K562 (cell line): ENCODE data around the gene EMILIN1. TPM values are rescaled to one million over a fixed set of nuclear protein-coding genes. Genes with fewer than 3 reads are reported as not detected.

Source experiments
- C11orf30 ChIP-seq: fragments of 450-650 bp; IDR thresholded peaks from 2 replicates; pipeline ENCODE4 v1.6.1; 2016; ENCODE audit warnings: low read depth, mild to moderate bottlenecking
- CHD2 ChIP-seq: IDR thresholded peaks from 2 replicates; pipeline ENCODE4 v1.6.1; 2011; ENCODE audit warnings: low read depth, low read length
- DEAF1 ChIP-seq: fragments of 450-650 bp; formaldehyde crosslinking; IDR thresholded peaks from 2 replicates; pipeline ENCODE4 v1.4.0; 2020; ENCODE audit warnings: mild to moderate bottlenecking, moderate library complexity
- FIP1L1 ChIP-seq: fragments of 200-400 bp; formaldehyde crosslinking; IDR thresholded peaks from 2 replicates; pipeline ENCODE4 v1.6.1; 2018; ENCODE audit warnings: mild to moderate bottlenecking, low read depth, low read length; ENCODE audit not compliant: poor library complexity, severe bottlenecking
- KDM4B ChIP-seq, 2 experiments: fragments of 450-650 bp in 1 of 2; sonication (generic) in 1 of 2; IDR thresholded peaks; 2 replicates each; pipeline ENCODE4 v1.6.1; 2016 to 2017; ENCODE audit warnings: borderline replicate concordance in 2 of 2, antibody characterized with exemption in 1 of 2, low read depth in 1 of 2, mild to moderate bottlenecking in 1 of 2
- KLF6 ChIP-seq: fragments of 250-450 bp; sonication (Bioruptor Pico); IDR thresholded peaks from 2 replicates; pipeline ENCODE4 v1.4.0; 2020; ENCODE audit warnings: mild to moderate bottlenecking, moderate library complexity, borderline replicate concordance
- MAFG ChIP-seq: fragments of 450-650 bp; conservative IDR thresholded peaks from 2 replicates; pipeline ENCODE4 v1.6.1; 2016; ENCODE audit warnings: missing genetic modification characterization, missing compliant biosample characterization
- MAX ChIP-seq: sonication (generic); formaldehyde crosslinking; IDR thresholded peaks from 2 replicates; pipeline ENCODE4 v1.9.0; 2022; ENCODE audit warnings: mild to moderate bottlenecking, missing genetic modification reagents
- MBD1 ChIP-seq: fragments of 250-450 bp; sonication (Bioruptor Pico); IDR thresholded peaks from 2 replicates; pipeline ENCODE4 v1.8.0; 2022; ENCODE audit warnings: inconsistent platforms
- MTA3 ChIP-seq: fragments of 450-650 bp; formaldehyde crosslinking; IDR thresholded peaks from 2 replicates; pipeline ENCODE4 v1.6.1; 2017; ENCODE audit warnings: mild to moderate bottlenecking, borderline replicate concordance
- NR4A1 ChIP-seq, 2 experiments: fragments of 250-450 bp in 1 of 2; fragments of 450-650 bp in 1 of 2; sonication (Bioruptor Pico) in 1 of 2; IDR thresholded peaks; 2 replicates each; pipeline versions ENCODE4 v1.4.0 to v1.6.1; 2016 to 2020; ENCODE audit warnings: mild to moderate bottlenecking in 2 of 2, missing compliant biosample characterization in 1 of 2, missing genetic modification characterization in 1 of 2, moderate library complexity in 1 of 2
- PCBP1 ChIP-seq: fragments of 200-400 bp; formaldehyde crosslinking; IDR thresholded peaks from 2 replicates; pipeline ENCODE4 v1.6.1; 2018; ENCODE audit warnings: mild to moderate bottlenecking, low read depth, low read length; ENCODE audit not compliant: poor library complexity, severe bottlenecking
- PTTG1 ChIP-seq: fragments of 450-650 bp; IDR thresholded peaks from 2 replicates; pipeline ENCODE4 v1.6.1; 2016; ENCODE audit warnings: low read depth, mild to moderate bottlenecking, missing genetic modification characterization, missing compliant biosample characterization
- SMC3 ChIP-seq: conservative IDR thresholded peaks from 2 replicates; pipeline ENCODE4 v1.6.1; 2011; ENCODE audit warnings: low read depth, low read length, improper control_type of control experiment; ENCODE audit not compliant: insufficient read depth
- TEAD1 ChIP-seq, 2 experiments: fragments of 450-650 bp in 1 of 2; sonication (generic) in 1 of 2; formaldehyde crosslinking; IDR thresholded peaks; 2 replicates each; pipeline versions ENCODE4 v1.4.0 to v1.8.0; 2020 to 2022; ENCODE audit warnings: mild to moderate bottlenecking in 2 of 2, missing genetic modification reagents in 1 of 2
- ZNF12 ChIP-seq: sonication (generic); formaldehyde crosslinking; IDR thresholded peaks from 2 replicates; pipeline ENCODE4 v1.4.0; 2020; ENCODE audit warnings: mild to moderate bottlenecking, missing genetic modification reagents
- ZNF740 ChIP-seq, 3 experiments: fragments of 200-800 bp in 1 of 3; sonication (Bioruptor generic) in 1 of 3; sonication (generic) in 1 of 3; formaldehyde crosslinking in 1 of 3; IDR thresholded peaks; 2 replicates each; pipeline versions ENCODE4 v1.6.1 to v1.8.0; 2016 to 2022; ENCODE audit warnings: mild to moderate bottlenecking in 2 of 3, missing compliant biosample characterization in 2 of 3, missing genetic modification characterization in 2 of 3, missing genetic modification reagents in 1 of 3
- ZSCAN29 ChIP-seq: fragments of 450-650 bp; IDR thresholded peaks from 2 replicates; pipeline ENCODE4 v1.6.1; 2017
- polyA plus RNA-seq, 8 experiments: library from polyadenylated mRNA; depleted of rRNA in 4 of 8; stranded (reverse) in 5 of 8; unstranded in 3 of 8; fragments of >200 nt; fragmentation: Nextera tagmentation in 2 of 8; fragmentation: Illumina TruSeq in 1 of 8; extraction: Ambion mirVana in 2 of 8; extraction: Trizol in 1 of 8; gene quantifications; 2 replicates each; pipeline versions ENCODE4 v1.2.1 to v1.2.3, GENCODE V29; 2011 to 2014; ENCODE audit warnings: inconsistent platforms in 1 of 8, missing spikeins in 1 of 8
- total RNA-seq, 7 experiments: library from RNA; depleted of rRNA in 6 of 7; stranded (reverse); fragments of >200 nt in 6 of 7; fragmentation: Illumina TruSeq in 2 of 7; extraction: Trizol in 2 of 7; gene quantifications; 2 replicates each; pipeline versions ENCODE4 v1.2.1 to v1.2.3, GENCODE V29; 2011 to 2021; ENCODE audit warnings: low replicate concordance in 1 of 7

EMILIN1 gene
- total and polyA plus RNA-seq, 9 of the 15 experiments (the other 6 are each of a cell fraction or from before 2014, with no cell fraction given): 0.04 to 2.7 (median 0.54) TPM; not detected in 2

- TF ChIP-seq ZNF740 (CRISPR knock-in tag; IDR thresholded peaks at IDR 0.05) (no peak), ZNF740 (tag; IDR thresholded peaks at IDR 0.05) (0 out of 4 replicates have a peak, but pooled peaks of 1 of the 2 experiments have one; percentile 32), KDM4B (IDR thresholded peaks at IDR 0.05; ENCODE audit: borderline replicate concordance in 2 of 2, low read depth in 1 of 2) (0 out of 4 replicates have a peak, but pooled peaks of 1 of the 2 experiments have one; percentile 41), MAX (CRISPR knock-in tag) (peak; percentile 52; the same call in 1 of the 2 replicates), DEAF1 (CRISPR knock-in tag) (peak; percentile 58; the same call in 1 of the 2 replicates), NR4A1 (CRISPR knock-in tag; IDR thresholded peaks at IDR 0.05) (no peak), NR4A1 (tag; IDR thresholded peaks at IDR 0.05) (peak; percentile 27; the same call in 1 of the 2 replicates), ZNF12 (0 out of 2 replicates have a peak, but pooled peaks have one; percentile 5), C11orf30 (peak; percentile 54), PCBP1 (peak; percentile 22), TEAD1 (CRISPR knock-in tag; IDR thresholded peaks at IDR 0.05) (peak in 1 of 2 experiments; percentile 22; a peak in 2 of 4 replicates), CHD2 (no peak), ZSCAN29 (peak; percentile 96), MAFG (tag) (peak; percentile 18; the same call in 1 of the 2 replicates), MBD1 (CRISPR knock-in tag) (no peak), KLF6 (peak; percentile 46; the same call in 1 of the 2 replicates), FIP1L1 (no peak), SMC3 (0 out of 2 replicates have a peak, but pooled peaks have one; percentile 25), PTTG1 (tag) (no peak), MTA3 (peak; percentile 20; the same call in 1 of the 2 replicates)
These were observed 7.3 kb downstream of the EMILIN1 start (continued) for GRCh38 chr2:27085673-27086089.
